Fibroblast of villous mesenchyme (primary cell): ENCODE data around the gene GDAP2. TPM values are rescaled to one million over a fixed set of nuclear protein-coding genes. Genes with fewer than 3 reads are reported as not detected.

Source experiments
- DNase-seq: peaks from one replicate; pipeline ENCODE4 v3.0.0-alpha.2; 2010; ENCODE audit warnings: low read depth
- H3K4me3 ChIP-seq: 2 replicates; pipeline ENCODE4 v1.5.1; 2011; ENCODE audit warnings: low read depth, mild to moderate bottlenecking, low read length
- total RNA-seq: library from RNA; depleted of rRNA; stranded (reverse); fragments of >200 nt; gene quantifications from 2 replicates; pipeline ENCODE4 v1.2.3, GENCODE V29; 2012
- TF ChIP-seq, protein P1 (sequence below): IDR thresholded peaks from 2 replicates; pipeline ENCODE4 v1.5.1; 2012; ENCODE audit warnings: low read depth, mild to moderate bottlenecking, low read length; ENCODE audit not compliant: insufficient read depth

The GDAP2 gene
- total RNA-seq, 1 donor = 34.5 TPM

DNA sequence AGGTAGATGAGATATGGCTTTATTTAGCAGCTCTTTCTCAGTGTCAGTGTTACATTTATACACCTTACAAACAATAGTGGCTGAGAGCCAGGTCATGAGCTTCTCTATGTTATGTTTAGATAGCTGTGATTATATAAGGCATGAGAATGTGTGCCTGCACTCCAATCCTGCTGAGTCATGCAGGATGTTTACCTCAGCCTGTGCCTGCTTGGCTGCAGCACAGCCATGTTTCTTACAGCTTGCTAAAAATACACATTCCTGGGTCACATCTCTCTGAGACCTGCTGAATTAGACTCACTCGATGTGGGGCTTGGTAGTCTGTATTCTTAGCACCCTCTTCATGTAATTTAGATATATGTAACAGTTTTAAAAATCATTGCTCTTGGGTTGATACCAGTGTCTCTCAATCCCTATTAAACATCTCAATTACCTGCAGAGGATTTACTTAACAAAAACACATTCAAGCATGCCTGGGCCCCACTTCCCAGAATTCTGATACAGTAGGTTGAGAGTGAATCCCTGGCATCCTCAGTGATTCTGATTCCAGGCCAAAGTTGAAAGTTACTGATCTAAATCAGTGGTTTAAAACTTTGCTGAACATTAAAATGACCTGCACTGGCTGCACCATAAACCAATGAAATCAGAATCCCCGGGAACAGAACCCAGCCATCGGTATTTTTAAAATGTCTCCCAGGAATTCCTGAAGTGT, 107.5 kb downstream of the GDAP2 start:
- DNase-seq = peak; percentile 93
- TF ChIP-seq, protein P1, sequence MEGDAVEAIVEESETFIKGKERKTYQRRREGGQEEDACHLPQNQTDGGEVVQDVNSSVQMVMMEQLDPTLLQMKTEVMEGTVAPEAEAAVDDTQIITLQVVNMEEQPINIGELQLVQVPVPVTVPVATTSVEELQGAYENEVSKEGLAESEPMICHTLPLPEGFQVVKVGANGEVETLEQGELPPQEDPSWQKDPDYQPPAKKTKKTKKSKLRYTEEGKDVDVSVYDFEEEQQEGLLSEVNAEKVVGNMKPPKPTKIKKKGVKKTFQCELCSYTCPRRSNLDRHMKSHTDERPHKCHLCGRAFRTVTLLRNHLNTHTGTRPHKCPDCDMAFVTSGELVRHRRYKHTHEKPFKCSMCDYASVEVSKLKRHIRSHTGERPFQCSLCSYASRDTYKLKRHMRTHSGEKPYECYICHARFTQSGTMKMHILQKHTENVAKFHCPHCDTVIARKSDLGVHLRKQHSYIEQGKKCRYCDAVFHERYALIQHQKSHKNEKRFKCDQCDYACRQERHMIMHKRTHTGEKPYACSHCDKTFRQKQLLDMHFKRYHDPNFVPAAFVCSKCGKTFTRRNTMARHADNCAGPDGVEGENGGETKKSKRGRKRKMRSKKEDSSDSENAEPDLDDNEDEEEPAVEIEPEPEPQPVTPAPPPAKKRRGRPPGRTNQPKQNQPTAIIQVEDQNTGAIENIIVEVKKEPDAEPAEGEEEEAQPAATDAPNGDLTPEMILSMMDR = no peak
- H3K4me3 ChIP-seq = no peak overlapping the region

DNA sequence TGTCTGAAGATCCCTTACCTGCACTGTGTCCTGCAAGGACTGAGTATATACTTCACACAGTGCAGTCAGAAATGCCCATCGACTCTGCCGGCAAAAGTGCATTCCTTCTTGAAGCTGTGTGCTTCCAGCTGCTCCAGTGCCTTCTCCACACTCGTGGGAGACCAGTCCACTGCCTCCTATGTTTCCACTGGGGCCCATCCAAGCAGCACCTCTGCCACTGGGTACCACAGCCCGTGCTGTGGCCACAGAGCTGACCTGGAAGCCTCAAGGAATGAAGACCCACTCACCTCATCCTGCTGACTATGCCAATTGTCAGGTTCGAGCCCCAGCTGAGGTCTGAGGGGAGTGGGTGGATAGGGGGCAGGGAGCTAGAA, 108.1 kb downstream of the GDAP2 start:
- DNase-seq = no peak
- no peak overlapping the region for H3K4me3 ChIP-seq
- TF ChIP-seq, protein P1 = no peak

DNA sequence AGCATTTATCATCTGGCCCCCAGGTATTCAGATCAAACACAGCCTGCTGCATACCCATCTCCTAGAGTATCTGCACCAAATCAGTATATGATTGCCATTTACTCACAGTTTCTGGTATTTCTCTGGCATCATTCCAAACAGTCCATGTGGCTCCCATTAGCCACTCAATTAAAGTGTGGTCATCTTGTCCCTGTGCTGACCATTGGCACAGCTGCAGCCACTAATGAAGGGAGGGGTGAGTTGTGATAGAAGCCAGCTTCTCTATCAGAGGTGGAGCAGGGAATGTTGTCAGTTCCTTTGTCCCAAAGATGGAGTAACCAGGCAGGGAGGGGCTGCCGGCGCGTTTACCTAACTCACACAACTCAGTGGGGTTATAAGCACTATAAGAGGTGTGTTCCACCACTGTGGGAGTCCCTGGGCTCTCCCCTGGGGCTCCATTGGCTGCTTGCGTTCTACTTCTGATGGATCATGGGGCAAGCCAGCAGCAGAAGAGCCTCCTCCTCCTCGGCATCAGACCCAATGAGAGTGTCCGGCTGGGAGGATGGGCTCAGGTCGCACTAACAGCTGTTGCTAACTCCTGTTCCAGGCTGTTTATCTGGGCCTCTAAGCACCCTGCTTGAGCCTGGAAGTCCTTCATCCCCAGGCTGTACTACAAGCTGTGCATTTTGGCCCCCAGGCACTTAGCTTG, 108.6 kb downstream of the GDAP2 start:
- no peak overlapping the region for H3K4me3 ChIP-seq
- DNase-seq = peak; percentile 28
- TF ChIP-seq, protein P1 = no peak

DNA sequence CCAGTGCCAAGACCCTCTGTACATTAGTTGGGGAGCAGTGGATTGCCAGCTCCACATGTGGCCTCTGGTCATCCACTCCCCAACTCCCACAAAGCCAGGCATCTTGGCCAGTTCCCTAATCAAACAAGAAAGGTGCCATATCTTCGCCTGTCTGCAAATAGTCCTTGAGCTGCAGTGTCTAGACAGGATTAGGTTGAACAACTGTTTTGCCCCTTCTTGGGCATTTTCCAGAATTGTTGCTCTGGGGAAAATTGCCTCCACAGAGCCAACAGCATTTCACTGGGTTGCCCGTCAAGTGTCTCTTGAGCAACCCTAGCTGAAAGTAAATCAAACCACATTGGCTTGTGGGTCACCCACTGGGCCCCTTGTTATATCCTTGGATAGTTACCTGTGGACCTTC, 109.3 kb downstream of the GDAP2 start:
- H3K4me3 ChIP-seq = no peak overlapping the region
- TF ChIP-seq, protein P1 = no peak
- no peak for DNase-seq

DNA sequence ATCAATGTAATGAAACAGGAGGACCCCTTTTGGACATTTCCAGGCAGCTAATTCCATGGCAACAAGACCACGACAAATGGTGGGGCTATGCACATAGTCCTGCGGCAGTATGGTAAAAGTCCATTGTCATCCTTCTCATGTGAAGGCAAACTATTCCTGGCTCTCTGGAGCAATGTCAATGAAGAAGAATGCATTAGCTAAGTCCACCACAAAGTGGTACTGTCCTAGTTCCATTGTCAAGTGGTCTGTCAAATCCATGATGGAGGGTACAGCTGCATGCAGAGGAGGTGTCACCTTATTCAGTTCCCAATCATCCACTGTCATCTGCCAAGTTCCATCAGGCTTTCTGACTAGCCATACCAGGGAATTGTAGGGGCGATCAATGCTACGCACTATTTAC, 110.1 kb downstream of the GDAP2 start:
- no peak for DNase-seq
- TF ChIP-seq, protein P1 = no peak
- no peak overlapping the region for H3K4me3 ChIP-seq

DNA sequence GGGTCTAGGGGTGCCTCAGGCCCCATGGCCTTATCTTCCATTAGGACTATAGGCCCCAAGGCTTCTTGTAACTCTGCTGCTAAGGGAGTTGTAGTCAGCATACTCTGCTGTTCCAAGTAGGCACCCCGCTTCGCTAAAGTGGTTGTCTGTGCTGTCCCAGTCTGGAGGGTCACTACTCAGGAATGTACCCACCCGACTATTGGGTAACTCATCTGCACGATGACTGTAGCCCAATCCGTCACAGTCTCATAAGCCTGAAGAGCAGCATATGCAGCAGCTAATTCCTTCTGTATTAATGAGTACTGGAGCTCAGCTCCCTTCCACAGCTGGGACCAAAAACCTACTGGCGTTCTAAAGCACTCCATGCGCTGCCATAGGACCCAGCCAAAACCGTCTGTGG, 111.0 kb downstream of the GDAP2 start:
- TF ChIP-seq, protein P1 = no peak
- no peak overlapping the region for H3K4me3 ChIP-seq
- no peak for DNase-seq

DNA sequence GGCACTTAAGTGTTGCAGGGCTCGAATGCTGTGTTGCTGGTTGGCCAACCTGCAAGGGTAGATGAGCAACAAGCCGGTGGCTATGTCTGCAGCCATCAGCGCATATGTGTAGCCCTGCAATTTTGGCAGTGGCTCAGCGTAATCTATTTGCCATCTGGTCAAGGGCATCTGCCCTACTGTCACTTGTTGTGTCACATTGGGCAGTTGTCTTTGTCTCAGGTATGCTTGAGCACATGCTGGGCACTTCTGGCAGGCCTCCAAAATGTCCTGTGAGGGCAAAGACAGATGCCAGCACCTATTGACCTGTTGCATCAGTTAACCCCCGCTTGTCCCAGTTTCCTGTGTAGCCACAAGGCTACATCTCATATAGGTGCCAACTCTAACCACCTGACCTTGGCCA, 111.8 kb downstream of the GDAP2 start:
- DNase-seq = no peak
- TF ChIP-seq, protein P1 = no peak
- H3K4me3 ChIP-seq = no peak overlapping the region
